ENCODE results near the gene BNC1.
"Not testable (repeated sequence)": the region's sequence is repeated elsewhere in the genome, so short reads cannot be mapped to it uniquely, and the experiment has no call there.

The BNC1 gene

DNA sequence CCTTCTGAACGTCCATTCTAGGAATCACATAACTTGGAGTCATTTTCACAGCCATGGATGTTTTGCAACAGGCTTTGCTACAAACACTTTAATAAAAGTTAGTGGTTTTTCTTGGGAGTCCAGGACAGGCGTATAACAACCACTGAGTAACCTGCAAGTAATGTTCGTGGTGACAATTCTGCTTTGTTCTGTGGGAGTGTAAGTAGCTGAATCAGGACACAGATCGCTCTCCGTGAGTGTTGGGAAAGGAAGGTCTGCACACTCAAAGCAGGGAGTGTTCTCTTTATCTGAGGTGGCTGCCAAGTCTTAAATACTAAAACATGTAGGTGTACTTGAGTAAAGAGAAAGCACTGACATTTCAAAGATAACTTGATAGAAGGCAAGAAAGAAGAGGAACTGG, 7.9 kb upstream of the BNC1 start:
- DNase-seq (ENCODE audit: low read depth): no peak

DNA sequence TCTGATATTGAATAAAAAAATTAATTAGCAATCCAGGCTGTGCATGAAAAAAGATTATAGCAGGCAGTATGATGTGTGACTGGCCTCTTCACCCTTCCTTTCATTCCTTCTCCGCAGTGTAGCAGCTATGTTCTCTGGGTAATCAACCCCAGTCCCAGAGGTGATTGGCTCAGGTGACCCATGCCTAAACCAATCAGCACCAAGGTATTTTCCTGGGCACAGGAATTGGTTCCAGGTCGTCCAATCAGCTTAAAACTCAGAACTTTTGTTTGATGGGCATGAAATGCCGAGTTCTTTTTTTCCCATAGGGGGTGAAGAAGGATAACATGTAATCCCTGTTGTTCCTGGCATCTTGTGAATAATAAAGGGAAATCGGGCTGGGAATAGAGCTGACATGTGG, 5.8 kb upstream of the BNC1 start:
- DNase-seq (ENCODE audit: low read depth): no peak

DNA sequence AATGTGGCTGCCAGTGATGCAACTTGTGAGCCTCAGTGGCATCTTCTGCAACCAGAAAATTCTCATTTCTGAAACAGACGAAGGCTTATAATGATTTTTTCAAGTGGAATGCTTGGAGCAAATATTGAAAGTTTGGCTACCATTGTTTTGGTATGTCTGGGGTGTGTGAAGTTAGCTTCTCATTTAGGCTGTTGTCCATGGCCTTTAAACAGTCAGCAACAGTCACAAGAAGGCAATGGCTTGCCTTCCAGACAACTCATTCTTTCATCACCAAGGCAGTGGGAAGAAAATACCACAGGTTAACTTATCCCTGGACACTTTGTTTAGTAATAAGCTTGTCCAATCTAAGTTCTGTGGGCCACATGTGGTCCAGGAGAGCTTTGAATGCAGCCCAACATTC, 4.7 kb upstream of the BNC1 start:
- DNase-seq (ENCODE audit: low read depth): no peak

DNA sequence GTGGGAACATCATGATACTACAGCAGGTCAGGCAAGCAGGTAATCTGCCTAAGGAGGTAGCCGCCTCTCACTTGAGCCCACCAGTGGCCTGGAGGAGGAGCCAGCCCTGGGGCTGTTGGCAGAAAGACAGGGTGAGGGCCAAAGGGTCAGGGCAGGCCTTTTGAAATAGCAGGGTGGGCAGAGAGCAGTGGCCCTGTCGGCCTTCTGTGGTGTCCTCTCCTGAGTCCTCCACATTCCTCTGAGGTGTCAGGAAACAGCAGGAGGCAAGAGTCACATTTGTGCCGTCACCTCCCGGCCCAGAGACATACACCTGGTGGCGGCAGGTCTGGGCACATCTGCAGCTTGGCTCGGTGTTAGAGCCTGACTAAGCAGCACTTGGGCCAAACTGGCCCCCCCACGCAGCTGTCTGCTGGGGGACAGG, 3.9 kb upstream of the BNC1 start:
- DNase-seq (ENCODE audit: low read depth): no peak

DNA sequence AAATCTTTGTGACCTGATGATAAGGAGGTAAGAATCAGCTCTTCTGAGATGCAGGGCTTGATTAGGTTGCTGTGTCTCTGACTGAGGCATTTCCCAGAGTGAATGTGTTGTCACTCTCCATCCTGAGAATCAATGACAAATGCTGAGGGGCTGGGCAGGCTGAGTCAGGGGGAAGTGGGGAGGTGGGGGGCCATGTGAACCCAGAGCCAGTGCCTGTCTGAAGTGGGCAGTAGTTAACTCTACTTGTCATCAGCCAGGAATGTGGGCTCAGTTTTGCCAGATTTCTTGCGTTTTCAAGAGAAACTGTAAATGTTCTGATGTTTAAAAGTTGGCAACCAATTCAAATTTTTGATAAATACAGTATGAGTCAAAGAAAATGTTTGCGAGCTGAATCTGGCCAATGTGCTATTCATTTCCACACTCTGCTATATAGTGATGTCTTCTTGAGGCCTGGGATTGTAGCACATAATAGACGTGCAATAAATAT, 3.1 kb upstream of the BNC1 start:
- DNase-seq (ENCODE audit: low read depth): no peak

DNA sequence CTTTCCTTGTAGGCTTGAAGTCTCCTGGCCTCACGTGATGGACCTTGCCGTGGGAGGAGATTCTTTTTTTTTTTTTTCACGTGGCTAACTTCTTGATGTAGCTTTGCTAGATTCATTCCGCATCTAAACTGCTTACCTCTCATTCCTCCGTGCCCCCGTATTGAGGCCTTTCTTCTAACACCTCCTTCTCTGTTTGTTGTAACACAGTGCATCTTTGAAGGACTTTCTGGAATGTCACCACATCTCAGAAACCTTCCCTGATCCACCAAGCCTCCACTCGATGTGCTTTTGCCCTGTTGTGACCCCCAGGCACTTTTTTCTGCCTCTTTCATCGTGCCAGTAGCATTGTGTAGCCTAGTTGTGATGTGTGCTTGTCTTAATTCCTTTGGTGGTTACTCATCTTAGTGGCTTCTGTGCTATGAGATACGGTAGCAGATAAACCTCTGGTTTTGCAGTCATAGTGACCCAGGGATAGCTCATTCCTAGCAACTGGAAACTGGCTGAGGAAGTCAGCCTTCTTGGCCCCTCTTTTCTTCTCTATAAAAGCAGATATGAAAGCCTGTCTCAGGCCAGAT, 1.6 kb upstream of the BNC1 start:
- no peak for DNase-seq (ENCODE audit: low read depth)

DNA sequence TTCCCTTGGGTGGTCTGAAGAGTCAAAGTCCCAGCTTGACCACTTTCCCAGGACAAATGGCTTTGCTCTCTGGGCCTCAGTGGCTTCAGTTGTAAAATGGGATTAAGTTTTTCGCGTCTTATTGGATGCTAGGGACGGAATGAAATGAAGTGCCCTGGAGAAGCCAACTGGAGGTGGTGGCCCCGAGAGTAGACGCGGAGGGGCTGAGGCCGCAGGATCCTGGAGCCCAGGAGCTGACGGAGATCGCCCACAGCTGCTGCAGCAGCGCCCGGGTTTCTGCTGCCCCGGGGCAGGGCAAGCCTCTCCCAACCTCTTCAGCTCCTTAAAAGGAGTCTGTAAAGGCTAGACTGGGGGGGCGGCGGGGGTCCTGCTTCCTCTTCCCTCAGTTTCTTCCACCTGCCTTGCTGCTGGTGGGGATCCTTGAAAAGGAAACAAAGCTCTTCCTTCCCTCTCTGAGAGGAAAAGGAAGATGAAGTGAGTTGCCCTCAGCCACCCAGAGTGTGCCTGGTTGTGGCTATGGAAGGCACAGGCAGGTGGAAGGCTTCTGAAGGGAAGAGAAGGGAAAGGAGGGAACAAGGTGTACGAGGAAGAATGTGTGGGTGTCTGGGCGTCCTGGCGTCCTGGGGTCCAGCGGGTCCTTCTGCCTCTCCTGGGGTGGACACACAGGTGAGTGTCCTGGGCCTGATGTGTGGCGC, 967 bp upstream of the BNC1 start:
- no peak for DNase-seq (ENCODE audit: low read depth)

DNA sequence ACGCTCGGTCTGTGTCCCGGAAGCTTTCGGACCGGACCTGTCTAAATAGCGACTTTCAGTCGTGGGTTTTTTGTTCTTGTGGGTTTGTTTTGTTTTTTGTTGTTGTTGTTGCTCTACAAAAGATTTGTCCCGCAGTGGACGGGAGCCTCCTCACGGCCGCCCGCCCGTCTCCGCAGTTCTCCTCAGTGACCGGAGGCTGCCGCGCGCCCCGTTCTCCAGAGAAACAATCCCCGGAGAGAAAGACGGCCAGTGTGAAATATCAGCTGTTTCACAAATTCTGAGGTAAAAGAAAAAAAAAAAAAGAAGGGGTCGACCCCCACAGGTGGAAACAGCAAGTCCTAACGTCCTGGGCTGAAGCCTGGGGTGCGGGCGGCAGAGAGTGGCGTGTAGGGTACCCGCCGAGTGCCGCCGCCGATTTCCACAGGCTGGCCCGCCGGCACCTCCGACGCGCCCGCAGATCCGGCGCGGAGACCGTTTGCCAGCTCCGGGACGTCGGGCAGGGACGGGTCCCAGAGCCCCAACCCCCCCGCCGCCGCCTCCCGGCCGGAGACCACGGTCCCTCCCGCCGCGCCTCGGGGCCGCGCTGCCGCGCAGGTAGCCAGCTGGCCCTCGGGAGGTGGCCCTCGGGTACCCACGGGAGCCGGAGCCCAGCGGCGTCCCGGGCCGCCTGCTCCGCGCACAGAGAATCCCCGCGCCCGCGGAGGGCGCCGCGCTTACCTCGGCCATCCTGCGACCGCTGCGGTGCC, 478 bp downstream of the BNC1 start:
- DNase-seq (ENCODE audit: low read depth): no peak

DNA sequence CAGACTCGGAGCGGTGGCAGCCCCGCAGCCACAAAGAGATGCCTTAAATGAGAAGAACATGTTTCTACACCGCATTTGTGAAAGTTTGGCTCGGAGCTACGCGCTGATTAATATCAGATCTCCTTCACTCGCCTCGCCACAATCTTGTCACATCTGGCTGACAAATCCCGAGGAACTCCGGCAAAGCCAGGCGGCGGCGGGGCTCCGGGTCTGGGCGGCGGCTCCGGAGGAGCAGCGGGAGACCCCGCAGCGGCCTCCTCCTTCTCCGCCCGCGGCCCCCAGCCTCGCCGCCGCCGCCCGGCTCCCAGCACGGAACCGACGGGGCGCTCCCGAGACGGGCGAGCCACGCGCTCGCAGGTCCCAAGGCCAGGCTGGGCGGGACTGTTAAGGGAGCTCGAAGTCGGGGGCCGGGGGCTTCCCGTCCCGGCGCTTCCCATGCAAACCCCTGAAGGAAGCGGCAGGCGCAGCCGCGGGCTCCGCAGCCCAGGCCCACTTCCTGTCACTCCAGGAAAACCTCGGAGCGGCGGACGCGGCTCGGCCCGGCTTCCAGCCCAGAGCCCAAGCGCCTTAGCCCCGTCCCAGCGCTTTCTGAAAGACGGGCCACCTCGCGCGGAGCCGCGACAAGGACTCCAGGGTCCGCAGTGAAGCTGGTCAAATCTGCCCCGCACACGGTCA, 1.2 kb downstream of the BNC1 start:
- DNase-seq (ENCODE audit: low read depth): no peak

DNA sequence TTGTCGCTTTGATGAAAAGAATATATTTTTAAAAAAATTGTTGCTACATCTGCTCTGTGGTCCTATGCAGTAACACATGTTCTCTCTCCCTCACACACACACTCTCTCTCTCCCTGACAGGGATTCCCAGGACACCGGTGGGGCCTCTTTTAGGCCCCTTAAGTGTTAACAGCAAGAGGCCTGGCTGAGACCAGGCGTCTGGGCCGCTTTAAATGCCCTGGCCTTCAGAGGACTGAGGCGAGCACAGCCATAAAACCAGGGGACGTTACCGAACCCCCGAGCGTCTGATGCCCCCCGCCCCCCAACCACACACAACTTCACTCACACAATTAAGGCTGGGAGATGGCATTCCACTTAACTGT, 1.7 kb downstream of the BNC1 start:
- DNase-seq (ENCODE audit: low read depth): no peak

DNA sequence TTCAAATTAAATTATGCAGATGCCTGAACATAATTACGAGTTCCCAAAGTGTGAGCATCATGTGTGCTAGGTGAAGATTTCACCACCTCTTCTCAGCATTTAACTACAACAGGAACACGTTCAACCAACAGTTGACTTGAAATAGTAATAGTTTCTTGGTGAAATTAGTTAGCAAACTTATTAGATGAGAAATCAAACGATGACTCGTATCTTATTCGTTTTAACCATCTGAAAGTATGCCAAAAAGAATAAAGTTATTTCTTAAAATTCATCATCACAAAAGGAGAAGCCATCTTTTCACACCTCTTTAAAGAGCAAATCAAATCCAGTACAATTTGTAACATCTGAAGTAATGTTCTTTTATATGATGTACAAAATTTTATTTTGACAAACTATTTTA, 2.3 kb downstream of the BNC1 start:
- DNase-seq (ENCODE audit: low read depth): no peak

DNA sequence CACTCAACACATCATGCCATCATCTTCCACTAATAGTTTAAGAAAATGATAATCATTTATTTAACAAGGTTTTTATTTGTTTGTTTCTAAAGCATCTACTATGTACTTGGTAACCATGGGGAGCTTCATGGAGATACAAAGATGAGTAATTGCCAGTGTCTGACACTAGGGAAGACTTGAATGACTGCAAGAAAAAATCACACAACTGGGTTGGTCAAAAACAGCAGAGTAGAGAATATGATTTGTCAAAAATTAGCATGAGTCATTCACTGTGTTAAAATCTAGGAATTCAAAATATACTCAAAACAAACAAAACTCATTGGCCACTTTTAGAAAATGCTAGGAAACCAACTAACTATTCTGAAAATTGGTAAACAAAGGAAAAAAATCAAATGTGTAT, 6.3 kb downstream of the BNC1 start:
- no peak for DNase-seq (ENCODE audit: low read depth)

DNA sequence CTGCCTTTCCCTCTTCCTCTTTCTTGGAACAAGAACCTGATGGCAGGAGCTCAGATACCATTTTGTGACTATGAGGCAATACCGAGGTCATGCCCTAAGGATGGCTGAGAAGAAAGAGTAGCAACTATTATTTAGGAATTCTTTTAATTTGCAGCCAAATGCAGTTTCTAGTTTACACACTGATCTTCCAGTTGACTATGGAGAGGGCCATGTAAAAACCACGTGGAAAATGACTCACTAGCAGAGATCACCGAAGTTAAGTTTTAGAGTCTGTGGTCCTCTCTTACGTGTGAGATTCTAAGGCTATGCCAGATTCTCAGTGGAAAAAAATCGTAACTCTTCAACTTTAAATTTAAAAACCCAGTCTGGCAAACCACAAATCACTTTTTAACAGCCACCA, 7.8 kb downstream of the BNC1 start:
- DNase-seq (ENCODE audit: low read depth): no peak

DNA sequence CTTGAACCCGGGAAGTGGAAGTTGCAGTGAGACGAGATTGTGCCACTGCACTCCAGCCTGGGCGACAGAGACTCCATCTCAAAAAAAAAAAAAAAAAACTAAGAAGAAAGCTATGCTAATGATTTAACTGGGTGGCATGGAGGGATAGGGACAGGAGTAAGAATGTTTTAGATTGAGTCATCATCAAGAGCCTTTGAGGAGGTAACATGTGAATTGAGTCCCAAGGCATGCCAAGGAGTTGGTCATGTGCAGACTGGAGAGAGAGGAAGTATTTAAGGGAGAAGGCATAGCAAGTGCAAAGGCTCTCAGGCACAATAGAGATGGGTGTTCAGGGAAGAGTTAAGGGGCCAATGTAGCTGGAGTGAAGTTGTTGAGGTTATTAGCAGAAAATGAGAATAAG, 9.1 kb downstream of the BNC1 start:
- DNase-seq (ENCODE audit: low read depth): no peak

DNA sequence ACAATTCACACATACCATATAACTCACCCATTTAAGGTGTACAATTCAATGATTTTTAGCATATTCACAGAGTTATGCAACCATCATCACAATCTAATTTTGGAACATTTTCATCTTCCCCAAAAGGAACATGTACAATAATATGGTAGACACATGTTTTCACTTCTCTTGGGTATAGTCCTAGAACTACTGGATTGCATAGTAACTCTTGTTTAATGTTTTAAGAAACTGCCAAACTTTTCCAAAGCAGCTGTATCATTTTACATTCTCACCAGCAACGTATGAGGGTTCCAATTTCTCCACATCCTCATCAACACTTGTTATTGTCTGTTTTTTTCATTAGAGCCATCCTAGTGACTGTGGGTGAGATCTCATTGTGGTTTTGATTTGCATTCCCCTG, 14.3 kb downstream of the BNC1 start:
- DNase-seq (ENCODE audit: low read depth): no peak

DNA sequence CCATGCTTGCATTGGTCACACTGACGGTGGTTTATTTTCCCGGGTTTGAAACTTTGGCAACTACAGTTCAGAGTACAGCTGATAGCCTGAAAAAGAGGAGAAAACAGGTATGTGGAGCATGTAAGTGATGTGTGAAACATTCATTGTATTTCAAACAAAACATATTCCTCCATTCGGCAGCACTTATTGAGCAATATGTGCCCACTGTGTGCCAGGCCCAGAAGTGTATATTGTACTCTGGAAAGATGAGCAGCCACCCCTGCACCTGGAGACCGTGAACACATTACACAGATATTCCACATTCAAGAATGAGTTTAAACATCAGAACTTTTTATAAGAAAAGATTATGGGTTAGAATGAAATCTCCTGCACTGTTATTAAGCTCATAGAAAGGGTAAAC, 16.3 kb downstream of the BNC1 start:
- no peak for DNase-seq (ENCODE audit: low read depth)

DNA sequence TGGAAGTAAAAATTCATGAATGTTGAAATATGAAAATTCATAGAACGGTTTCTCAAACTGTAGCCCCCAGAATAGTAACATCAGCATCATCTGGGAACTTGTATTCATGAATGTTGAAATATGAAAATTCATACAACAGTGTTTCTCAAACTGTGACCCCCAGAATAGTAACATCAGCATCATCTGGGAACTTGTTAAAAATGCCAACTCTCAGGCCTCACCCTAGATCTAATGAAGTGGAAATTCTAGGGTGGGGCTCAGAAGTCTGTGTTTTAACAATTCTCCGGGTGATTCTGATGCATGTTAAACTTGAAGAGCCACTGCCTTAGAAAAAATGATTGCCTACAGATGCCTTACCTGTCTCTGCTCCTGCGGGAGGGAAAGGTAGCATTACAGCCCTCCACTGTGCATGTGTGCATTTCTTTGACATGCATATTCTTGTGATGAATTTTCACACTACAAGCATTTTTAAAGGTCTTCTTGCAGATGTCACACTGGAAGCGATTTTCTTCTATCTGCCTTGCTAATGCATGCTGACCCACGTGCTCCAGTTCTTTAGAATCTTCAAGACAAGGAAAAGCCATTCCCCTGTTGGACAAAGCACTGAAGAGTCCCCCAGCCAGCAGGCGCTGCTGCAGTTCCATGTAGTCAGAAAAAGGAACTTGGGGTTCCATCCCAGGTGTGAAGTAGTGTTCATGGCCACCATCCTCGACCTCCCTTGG, 21.7 kb downstream of the BNC1 start:
- DNase-seq (ENCODE audit: low read depth): no peak

DNA sequence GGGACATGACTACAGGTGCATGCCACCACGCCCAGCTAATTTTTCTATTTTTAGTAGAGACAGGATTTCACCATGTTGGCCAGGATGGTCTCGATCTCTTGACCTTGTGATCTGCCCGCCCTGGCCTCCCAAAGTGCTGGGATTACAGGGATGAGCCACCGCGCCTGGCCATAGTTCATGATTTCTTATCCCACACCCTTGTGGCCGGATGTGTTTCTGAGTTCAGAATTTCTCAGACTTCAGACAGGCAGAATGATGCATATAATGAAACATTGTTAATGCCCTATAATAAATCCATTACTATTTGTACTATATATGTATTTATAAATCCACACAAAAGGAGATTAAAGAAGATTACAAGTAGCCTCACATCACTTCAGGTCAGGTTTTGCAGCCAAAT, 22.3 kb downstream of the BNC1 start:
- DNase-seq (ENCODE audit: low read depth): not testable (repeated sequence)

DNA sequence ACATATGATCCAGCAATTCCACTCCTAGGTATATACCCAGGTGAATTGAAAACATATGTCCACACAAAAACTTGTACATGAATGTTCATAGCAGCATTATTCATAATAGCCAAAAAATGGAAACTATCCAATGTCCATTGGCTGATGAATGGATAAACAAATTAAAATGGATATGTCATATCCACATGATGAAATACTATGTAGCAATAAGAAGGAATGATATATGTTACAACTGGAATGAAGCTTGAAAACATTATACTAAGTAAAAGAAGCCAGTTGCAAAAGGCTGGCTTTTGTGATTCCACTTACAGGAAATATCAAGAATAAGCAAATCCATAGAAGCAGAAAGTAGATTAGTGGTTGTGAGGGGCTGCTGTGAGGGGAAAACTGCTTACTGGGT, 33.7 kb downstream of the BNC1 start:
- DNase-seq (ENCODE audit: low read depth): no peak

DNA sequence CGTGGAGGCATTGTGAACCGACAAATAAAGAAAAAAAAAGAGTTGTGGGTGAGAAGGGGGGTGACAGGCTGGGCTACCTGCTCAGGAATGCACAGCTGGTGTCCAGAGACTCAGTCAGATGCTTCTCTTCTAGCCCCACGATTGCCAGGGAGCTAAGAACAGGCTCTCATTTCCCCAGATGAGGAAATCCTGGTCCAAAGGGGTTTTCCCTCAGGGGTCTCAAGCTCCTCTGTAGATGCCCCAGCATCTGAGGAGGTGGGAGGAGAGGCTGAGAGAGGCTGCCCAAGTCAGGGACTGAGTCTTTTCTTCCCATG, 35.5 kb downstream of the BNC1 start:
- DNase-seq (ENCODE audit: low read depth): no peak

DNA sequence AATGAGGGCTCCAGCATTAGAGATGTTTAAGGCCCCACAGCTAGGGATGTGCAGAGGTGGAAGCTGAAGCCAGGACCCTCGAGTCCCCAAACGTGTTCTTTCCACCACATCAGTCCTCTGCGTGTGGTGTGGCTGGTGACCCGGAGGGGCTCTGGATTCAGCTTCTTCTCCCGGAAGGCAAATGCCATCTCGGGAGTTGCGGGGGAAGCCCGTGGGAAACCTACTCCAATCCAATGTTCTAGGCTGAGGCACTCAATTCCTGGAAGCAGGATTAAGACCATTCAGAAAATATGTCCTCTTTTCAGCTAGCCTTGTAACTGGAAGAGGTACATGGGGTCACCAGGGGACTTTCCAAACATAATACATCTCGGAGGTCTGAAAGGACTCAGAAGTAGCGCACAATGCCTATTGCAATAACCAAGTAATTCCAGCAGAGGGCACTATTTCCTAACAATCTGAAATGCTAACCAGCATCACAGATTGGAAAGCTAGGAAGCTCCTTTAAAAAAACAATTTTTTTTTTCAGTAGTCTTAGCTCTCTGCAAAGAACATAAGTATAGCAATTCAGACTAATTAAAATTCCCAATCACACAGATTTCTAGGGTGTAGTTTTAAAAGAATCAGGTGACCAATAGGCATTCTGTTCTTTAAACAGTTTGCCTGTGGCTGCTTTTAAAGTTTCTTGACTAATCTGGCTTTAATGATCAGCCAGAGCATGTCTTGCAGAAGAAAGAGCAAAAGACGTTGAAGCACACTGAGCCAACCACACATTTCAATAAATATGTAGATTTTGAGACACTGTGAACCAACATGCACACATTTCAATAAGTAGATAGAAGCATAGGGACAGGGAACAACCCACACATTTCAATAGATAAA, 36.1 kb downstream of the BNC1 start:
- peak; percentile 1 for DNase-seq (ENCODE audit: low read depth)

DNA sequence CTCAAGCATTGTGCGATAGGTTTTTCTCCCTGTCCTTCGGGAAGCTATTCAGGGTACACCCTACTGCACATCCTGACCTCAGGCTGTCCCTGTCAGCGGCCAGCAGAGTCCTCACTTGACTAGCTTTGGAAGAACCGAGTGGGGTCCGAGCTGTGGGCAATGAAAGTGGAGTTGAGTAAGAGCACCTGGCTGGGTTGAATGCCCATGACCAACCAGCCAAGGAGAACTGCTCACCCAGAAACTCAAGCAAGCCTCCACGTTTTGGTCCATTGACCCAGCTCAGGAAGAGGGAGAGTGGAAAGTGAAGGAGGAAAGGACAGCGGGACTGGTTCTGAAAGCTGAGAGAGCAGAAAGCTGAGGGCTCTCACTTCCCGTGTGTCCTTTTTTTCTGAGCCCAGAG, 40.8 kb downstream of the BNC1 start:
- no peak for DNase-seq (ENCODE audit: low read depth)
